Measurements from ENCODE around the gene ESPNL.

GRCh38 chr2:238125127-238125885 is 25.2 kb downstream of the ESPNL start:
- TF ChIP-seq POLR2A (IDR thresholded peaks at IDR 0.05; ENCODE audit: low read length) (no peak), GATA1 (IDR thresholded peaks at IDR 0.05; ENCODE audit: low read depth, low read length) (no peak)
